Measurements from ENCODE around the gene GALR2.
"Not testable (repeated sequence)": the region's sequence is repeated elsewhere in the genome, so short reads cannot be mapped to it uniquely, and the experiment has no call there.

The GALR2 gene

GRCh38 chr17:76040376-76040775 lies 34.2 kb upstream of the GALR2 start:
- TF ChIP-seq CTCF (IDR thresholded peaks at IDR 0.05; ENCODE audit: extremely low read depth, insufficient read depth, missing control alignments), result no peak
- no peak for DNase-seq (ENCODE audit: low spot score)
- in situ Hi-C loops (cut with MboI; ENCODE audit: low pct_unique_long_range_greater_than_20kb, low sequenced_read_pairs, unreplicated experiment), result no loop called here

- DNase-seq (ENCODE audit: low spot score); in situ Hi-C loops (cut with MboI; ENCODE audit: low pct_unique_long_range_greater_than_20kb, low sequenced_read_pairs, unreplicated experiment): not testable (repeated sequence)
Observed at GRCh38 chr17:76042868-76043267, 31.7 kb upstream of the GALR2 start.

DNA sequence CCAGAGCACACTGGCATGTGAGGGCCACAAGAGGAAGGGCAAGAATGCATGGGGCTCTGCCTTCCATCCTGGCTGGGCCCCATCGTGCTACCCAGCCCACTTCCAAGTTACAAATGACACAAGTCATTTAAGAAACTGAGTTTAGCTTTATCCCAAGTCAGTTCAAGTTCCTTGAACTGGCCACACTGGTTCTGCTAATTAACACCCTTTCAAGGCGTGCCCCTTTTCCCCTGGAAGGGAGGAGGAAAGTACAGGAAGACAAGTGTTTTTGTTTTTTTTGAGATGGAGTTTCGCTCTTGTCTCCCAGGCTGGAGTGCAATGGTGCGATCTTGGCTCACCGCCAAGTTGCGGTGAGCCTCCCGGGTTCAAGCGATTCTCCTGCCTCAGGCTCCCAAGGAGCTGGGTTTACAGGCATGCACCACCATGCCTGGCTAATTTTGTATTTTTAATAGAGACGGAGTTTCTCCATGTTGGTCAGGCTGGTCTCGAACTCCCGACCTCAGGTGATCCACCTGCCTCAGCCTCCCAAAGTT lies 30.0 kb upstream of the GALR2 start:
- in situ Hi-C loops (cut with MboI; ENCODE audit: low pct_unique_long_range_greater_than_20kb, low sequenced_read_pairs, unreplicated experiment); DNase-seq (ENCODE audit: low spot score): not testable (repeated sequence)

GRCh38 chr17:76046064-76046463 lies 28.5 kb upstream of the GALR2 start:
- TF ChIP-seq CTCF (IDR thresholded peaks at IDR 0.05; ENCODE audit: extremely low read depth, insufficient read depth, missing control alignments), result no peak
- DNase-seq (ENCODE audit: low spot score), result no peak
- in situ Hi-C loops (cut with MboI; ENCODE audit: low pct_unique_long_range_greater_than_20kb, low sequenced_read_pairs, unreplicated experiment), result no loop called here

DNA sequence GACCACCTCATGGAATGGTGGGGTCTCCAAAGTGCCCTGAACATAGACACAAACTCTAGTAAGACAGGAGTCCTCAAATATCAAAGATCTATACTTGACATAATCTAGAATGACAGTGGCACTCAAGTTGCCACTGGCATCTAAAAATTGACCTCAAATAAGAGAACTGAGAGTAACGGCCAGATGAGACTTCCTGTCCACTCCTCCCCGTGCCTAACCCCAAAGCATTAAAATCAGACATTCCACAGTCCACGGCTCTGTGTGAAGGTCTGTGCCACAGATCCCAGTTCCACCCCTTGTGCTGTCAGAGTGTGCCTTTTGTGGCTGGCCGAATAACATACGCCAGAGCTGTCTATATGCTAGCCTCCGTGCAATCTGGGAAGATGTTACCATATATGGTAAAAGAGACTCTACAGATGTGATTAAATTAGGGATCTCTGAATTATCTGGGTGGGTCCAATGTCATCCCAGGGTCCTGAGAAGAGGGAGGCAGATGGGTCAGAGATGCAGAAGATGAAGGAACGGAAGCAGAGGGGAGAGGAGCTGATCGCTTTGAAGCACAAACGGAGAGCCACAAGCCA lies 26.5 kb upstream of the GALR2 start:
- in situ Hi-C loops (cut with MboI; ENCODE audit: low pct_unique_long_range_greater_than_20kb, low sequenced_read_pairs, unreplicated experiment), result no loop called here
- DNase-seq (ENCODE audit: low spot score), result no peak
- TF ChIP-seq CTCF (IDR thresholded peaks at IDR 0.05; ENCODE audit: extremely low read depth, insufficient read depth, missing control alignments), result no peak

GRCh38 chr17:76048711-76049110 lies 25.9 kb upstream of the GALR2 start:
- TF ChIP-seq CTCF (IDR thresholded peaks at IDR 0.05; ENCODE audit: extremely low read depth, insufficient read depth, missing control alignments), result no peak
- in situ Hi-C loops (cut with MboI; ENCODE audit: low pct_unique_long_range_greater_than_20kb, low sequenced_read_pairs, unreplicated experiment), result no loop called here
- DNase-seq (ENCODE audit: low spot score), result no peak

DNA sequence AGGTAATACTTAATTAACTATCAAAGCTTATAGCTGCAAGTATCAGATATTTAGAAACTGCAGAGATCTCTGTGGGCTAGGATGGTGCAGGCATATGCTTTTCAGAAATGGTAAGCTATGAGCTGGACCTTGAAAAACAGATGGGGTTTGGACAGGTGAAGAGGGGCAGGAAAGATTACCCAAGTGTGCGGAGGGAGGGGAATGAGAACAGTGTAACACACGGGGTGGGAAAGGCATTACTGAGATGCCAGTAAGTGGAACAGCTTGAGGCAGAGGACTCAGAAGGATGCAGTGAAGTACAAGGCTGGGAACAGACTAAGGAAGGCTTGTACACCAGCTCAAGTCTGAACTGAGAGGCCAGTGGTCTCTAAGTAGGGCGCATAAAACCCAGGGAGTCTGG lies 25.3 kb upstream of the GALR2 start:
- DNase-seq (ENCODE audit: low spot score), result no peak
- in situ Hi-C loops (cut with MboI; ENCODE audit: low pct_unique_long_range_greater_than_20kb, low sequenced_read_pairs, unreplicated experiment), result no loop called here
- TF ChIP-seq CTCF (IDR thresholded peaks at IDR 0.05; ENCODE audit: extremely low read depth, insufficient read depth, missing control alignments), result no peak
